Right hindlimb (tissue), 1 donor: ENCODE results near the gene GRIK3.

ENCODE experiments used
- DNase-seq: peaks from one replicate; pipeline ENCODE4 v3.0.0-alpha.2; 2018

GRIK3 gene

GRCh38 chr1:36871146-36871971, 163.0 kb downstream of the GRIK3 start:
- DNase-seq, result no peak

- DNase-seq, result no peak
Observed at GRCh38 chr1:36869826-36870225, 164.5 kb downstream of the GRIK3 start.

GRCh38 chr1:36869054-36869453, 165.3 kb downstream of the GRIK3 start:
- DNase-seq, result no peak

- no peak for DNase-seq
Observed at GRCh38 chr1:36867575-36867974, 166.7 kb downstream of the GRIK3 start.

GRCh38 chr1:36866169-36866814, 168.0 kb downstream of the GRIK3 start:
- no peak for DNase-seq

GRCh38 chr1:36865602-36865900, 168.8 kb downstream of the GRIK3 start:
- DNase-seq, result no peak

GRCh38 chr1:36864823-36865601, 169.3 kb downstream of the GRIK3 start:
- no peak for DNase-seq

- DNase-seq, result no peak
Observed at GRCh38 chr1:36864182-36864822, 170.0 kb downstream of the GRIK3 start.

- no peak for DNase-seq
Observed at GRCh38 chr1:36863500-36863899, 170.8 kb downstream of the GRIK3 start.

GRCh38 chr1:36863061-36863460, 171.3 kb downstream of the GRIK3 start:
- no peak for DNase-seq

GRCh38 chr1:36861375-36861774, 172.9 kb downstream of the GRIK3 start:
- DNase-seq, result no peak

GRCh38 chr1:36859926-36860325, 174.4 kb downstream of the GRIK3 start:
- DNase-seq, result no peak

- DNase-seq, result no peak
Observed at GRCh38 chr1:36858981-36859380, 175.3 kb downstream of the GRIK3 start.

GRCh38 chr1:36858553-36858952, 175.8 kb downstream of the GRIK3 start:
- DNase-seq, result no peak

GRCh38 chr1:36857754-36858153, 176.6 kb downstream of the GRIK3 start:
- DNase-seq, result no peak

GRCh38 chr1:36855699-36856494, 178.4 kb downstream of the GRIK3 start:
- DNase-seq, result no peak

GRCh38 chr1:36853638-36854037, 180.7 kb downstream of the GRIK3 start:
- no peak for DNase-seq

GRCh38 chr1:36852586-36852985, 181.7 kb downstream of the GRIK3 start:
- no peak for DNase-seq

- DNase-seq, result no peak
Observed at GRCh38 chr1:36851595-36851994, 182.7 kb downstream of the GRIK3 start.

GRCh38 chr1:36851087-36851486, 183.2 kb downstream of the GRIK3 start:
- DNase-seq, result no peak

- DNase-seq, result no peak
Observed at GRCh38 chr1:36849956-36850355, 184.4 kb downstream of the GRIK3 start.

- no peak for DNase-seq
Observed at GRCh38 chr1:36847761-36848160, 186.6 kb downstream of the GRIK3 start.

GRCh38 chr1:36847186-36847585, 187.1 kb downstream of the GRIK3 start:
- DNase-seq, result no peak
